GM18505 (cell line): ENCODE data around the gene THAP3.

Experiments used
- ATAC-seq: cut with Tn5 transposase; IDR thresholded peaks from one replicate; pipeline ENCODE4 v1.9.1; 2021; ENCODE audit not compliant: unreplicated experiment
- POLR2A ChIP-seq: IDR thresholded peaks from 4 replicates; pipeline ENCODE4 v1.6.1; 2011; ENCODE audit warnings: borderline replicate concordance; ENCODE audit not compliant: insufficient read depth, insufficient read length; ENCODE audit errors: extremely low read depth

THAP3 gene

GRCh38 chr1:6585841-6586240 lies 38.8 kb upstream of the THAP3 start:
- no peak for TF ChIP-seq POLR2A

GRCh38 chr1:6586404-6586816 lies 38.3 kb upstream of the THAP3 start:
- TF ChIP-seq POLR2A, result peak; percentile 11
- no peak for ATAC-seq

More at GRCh38 chr1:6585841-6586240, 38.8 kb upstream of the THAP3 start:
- ATAC-seq, result no peak

GRCh38 chr1:6587261-6588005 lies 37.2 kb upstream of the THAP3 start:
- no peak for TF ChIP-seq POLR2A

GRCh38 chr1:6588128-6588892 lies 36.4 kb upstream of the THAP3 start:
- no peak for TF ChIP-seq POLR2A

More at GRCh38 chr1:6587261-6588005, 37.2 kb upstream of the THAP3 start:
- ATAC-seq, result no peak

GRCh38 chr1:6588893-6589520 lies 35.7 kb upstream of the THAP3 start:
- TF ChIP-seq POLR2A, result peak; percentile 22

More at GRCh38 chr1:6588128-6588892, 36.4 kb upstream of the THAP3 start:
- no peak for ATAC-seq

GRCh38 chr1:6590046-6590445 lies 34.6 kb upstream of the THAP3 start:
- no peak for ATAC-seq
- no peak for TF ChIP-seq POLR2A

More at GRCh38 chr1:6588893-6589520, 35.7 kb upstream of the THAP3 start:
- no peak for ATAC-seq

GRCh38 chr1:6591222-6591621 lies 33.4 kb upstream of the THAP3 start:
- ATAC-seq, result no peak
- TF ChIP-seq POLR2A, result no peak

GRCh38 chr1:6591644-6592043 lies 33.0 kb upstream of the THAP3 start:
- no peak for TF ChIP-seq POLR2A
- ATAC-seq, result no peak

GRCh38 chr1:6592441-6592840 lies 32.2 kb upstream of the THAP3 start:
- ATAC-seq, result no peak
- TF ChIP-seq POLR2A, result no peak

- ATAC-seq, result no peak
- TF ChIP-seq POLR2A, result no peak
These were observed 31.6 kb upstream of the THAP3 start for GRCh38 chr1:6592865-6593593.

GRCh38 chr1:6593810-6594209 lies 30.9 kb upstream of the THAP3 start:
- no peak for TF ChIP-seq POLR2A
- ATAC-seq, result no peak

- no peak for TF ChIP-seq POLR2A
- no peak for ATAC-seq
These were observed 29.5 kb upstream of the THAP3 start for GRCh38 chr1:6594977-6595740.
